ENCODE data around the gene USP35.

DNA sequence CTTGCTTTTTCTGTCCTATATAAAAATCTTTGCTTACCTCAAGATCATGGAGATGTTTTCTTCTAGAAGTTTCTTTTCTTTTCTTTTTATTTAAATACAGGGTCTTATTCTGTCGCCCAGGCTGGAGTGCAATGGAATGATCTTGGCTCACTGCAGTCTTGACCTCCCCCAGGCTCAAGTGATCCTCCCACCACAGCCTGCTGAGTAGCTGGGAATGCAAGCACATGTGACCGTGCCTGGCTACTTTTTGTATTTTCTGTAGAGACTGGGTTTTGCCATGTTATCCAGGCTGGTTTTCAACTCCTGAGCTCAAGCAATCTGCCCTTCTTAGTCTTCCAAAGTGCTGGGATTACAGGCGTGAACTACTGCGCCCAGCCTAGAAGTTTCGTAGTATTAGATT lies 45.3 kb downstream of the USP35 start:
- TF ChIP-seq, protein P1, sequence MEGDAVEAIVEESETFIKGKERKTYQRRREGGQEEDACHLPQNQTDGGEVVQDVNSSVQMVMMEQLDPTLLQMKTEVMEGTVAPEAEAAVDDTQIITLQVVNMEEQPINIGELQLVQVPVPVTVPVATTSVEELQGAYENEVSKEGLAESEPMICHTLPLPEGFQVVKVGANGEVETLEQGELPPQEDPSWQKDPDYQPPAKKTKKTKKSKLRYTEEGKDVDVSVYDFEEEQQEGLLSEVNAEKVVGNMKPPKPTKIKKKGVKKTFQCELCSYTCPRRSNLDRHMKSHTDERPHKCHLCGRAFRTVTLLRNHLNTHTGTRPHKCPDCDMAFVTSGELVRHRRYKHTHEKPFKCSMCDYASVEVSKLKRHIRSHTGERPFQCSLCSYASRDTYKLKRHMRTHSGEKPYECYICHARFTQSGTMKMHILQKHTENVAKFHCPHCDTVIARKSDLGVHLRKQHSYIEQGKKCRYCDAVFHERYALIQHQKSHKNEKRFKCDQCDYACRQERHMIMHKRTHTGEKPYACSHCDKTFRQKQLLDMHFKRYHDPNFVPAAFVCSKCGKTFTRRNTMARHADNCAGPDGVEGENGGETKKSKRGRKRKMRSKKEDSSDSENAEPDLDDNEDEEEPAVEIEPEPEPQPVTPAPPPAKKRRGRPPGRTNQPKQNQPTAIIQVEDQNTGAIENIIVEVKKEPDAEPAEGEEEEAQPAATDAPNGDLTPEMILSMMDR (IDR thresholded peaks at IDR 0.05; ENCODE audit: low read length): no peak
- TF ChIP-seq EZH2 (optimal IDR thresholded peaks at IDR 0.05; ENCODE audit: low read depth, low read length) (no peak), EZH2phosphoT487 (IDR thresholded peaks at IDR 0.05; ENCODE audit: low read length) (no peak)
